HepG2 (cell line): ENCODE measurements around the gene ABHD1. TPM values are rescaled to one million over a fixed set of nuclear protein-coding genes. Genes with fewer than 3 reads are reported as not detected.

Experiments used
- ARNT2 ChIP-seq: sonication (generic); formaldehyde crosslinking; IDR thresholded peaks from 2 replicates; pipeline ENCODE4 v1.8.0; 2022; ENCODE audit warnings: mild to moderate bottlenecking, low read depth, missing genetic modification reagents, moderate library complexity
- CHD4 ChIP-seq: fragments of 200-600 bp; sonication (generic); IDR thresholded peaks from 2 replicates; pipeline ENCODE4 v1.7.0; 2017; ENCODE audit warnings: mild to moderate bottlenecking, low read length, borderline replicate concordance
- GABPB1 ChIP-seq: IDR thresholded peaks from 2 replicates; pipeline ENCODE4 v1.6.1; 2016; ENCODE audit warnings: mild to moderate bottlenecking, missing genetic modification reagents, moderate library complexity, missing compliant biosample characterization
- GATAD2A ChIP-seq: IDR thresholded peaks from 2 replicates; pipeline ENCODE4 v1.6.1; 2016
- GTF2F1 ChIP-seq: fragments of 150-350 bp; IDR thresholded peaks from 2 replicates; pipeline ENCODE4 v1.6.1; 2014; ENCODE audit warnings: low read length
- GZF1 ChIP-seq: sonication (generic); formaldehyde crosslinking; IDR thresholded peaks from 2 replicates; pipeline ENCODE4 v1.5.1; 2020; ENCODE audit warnings: mild to moderate bottlenecking, missing genetic modification reagents
- IRX3 ChIP-seq: sonication (generic); formaldehyde crosslinking; IDR thresholded peaks from 2 replicates; pipeline ENCODE4 v1.8.1; 2023; ENCODE audit warnings: mild to moderate bottlenecking, low read depth, missing genetic modification reagents, borderline replicate concordance
- MIXL1 ChIP-seq: IDR thresholded peaks from 2 replicates; pipeline ENCODE4 v1.6.1; 2016
- NR2F2 ChIP-seq: IDR thresholded peaks from 2 replicates; pipeline ENCODE4 v1.6.1; 2012; ENCODE audit warnings: low read depth, inconsistent platforms, borderline replicate concordance
- PAF1 ChIP-seq: IDR thresholded peaks from 2 replicates; pipeline ENCODE4 v1.6.1; 2016; ENCODE audit warnings: missing genetic modification reagents, missing compliant biosample characterization
- PHF20 ChIP-seq: sonication (generic); formaldehyde crosslinking; IDR thresholded peaks from 2 replicates; pipeline ENCODE4 v1.5.0; 2020; ENCODE audit warnings: mild to moderate bottlenecking, missing genetic modification reagents
- POGZ ChIP-seq: sonication (generic); formaldehyde crosslinking; IDR thresholded peaks from 2 replicates; pipeline ENCODE4 v1.4.0; 2020; ENCODE audit warnings: mild to moderate bottlenecking, missing genetic modification reagents
- RNF2 ChIP-seq: fragments of 450-650 bp; conservative IDR thresholded peaks from 2 replicates; pipeline ENCODE4 v1.6.1; 2016; ENCODE audit warnings: low read depth
- SNAI1 ChIP-seq: sonication (generic); formaldehyde crosslinking; IDR thresholded peaks from 2 replicates; pipeline ENCODE4 v1.5.0; 2020; ENCODE audit warnings: mild to moderate bottlenecking, missing genetic modification reagents, borderline replicate concordance
- ZBTB34 ChIP-seq: sonication (generic); formaldehyde crosslinking; IDR thresholded peaks from 2 replicates; pipeline ENCODE4 v1.8.0; 2022; ENCODE audit warnings: mild to moderate bottlenecking, missing genetic modification reagents
- ZNF20 ChIP-seq: sonication (generic); formaldehyde crosslinking; IDR thresholded peaks from 2 replicates; pipeline ENCODE4 v1.4.0; 2020; ENCODE audit warnings: mild to moderate bottlenecking, moderate library complexity, missing genetic modification reagents
- ZNF205 ChIP-seq: IDR thresholded peaks from 2 replicates; pipeline ENCODE4 v1.6.1; 2018; ENCODE audit warnings: missing biosample characterization, missing genetic modification reagents
- ZNF280B ChIP-seq: sonication (generic); formaldehyde crosslinking; IDR thresholded peaks from 2 replicates; pipeline ENCODE4 v1.5.0; 2020; ENCODE audit warnings: missing genetic modification reagents, mild to moderate bottlenecking, borderline replicate concordance
- ZNF501 ChIP-seq: sonication (generic); formaldehyde crosslinking; IDR thresholded peaks from 2 replicates; pipeline ENCODE4 v1.5.1; 2020; ENCODE audit warnings: mild to moderate bottlenecking, moderate library complexity, missing genetic modification reagents
- ZNF550 ChIP-seq: sonication (generic); formaldehyde crosslinking; IDR thresholded peaks from 2 replicates; pipeline ENCODE4 v1.4.0; 2020; ENCODE audit warnings: mild to moderate bottlenecking, missing genetic modification reagents, borderline replicate concordance
- polyA plus RNA-seq, 8 experiments: library from polyadenylated mRNA; depleted of rRNA in 3 of 8; stranded (reverse) in 7 of 8; unstranded in 1 of 8; fragments of >200 nt; fragmentation: Illumina TruSeq in 4 of 8; extraction: Trizol in 4 of 8; gene quantifications; 2 replicates each; pipeline versions ENCODE4 v1.2.1 to v1.2.3, GENCODE V29; 2011 to 2016; ENCODE audit warnings: low read depth in 4 of 8, missing spikeins in 1 of 8, mixed read lengths in 1 of 8; ENCODE audit not compliant: insufficient read depth in 1 of 8
- total RNA-seq, 5 experiments: library from RNA; depleted of rRNA; stranded (reverse); fragments of >200 nt; fragmentation: Illumina TruSeq; extraction: Trizol; gene quantifications; 2 replicates each; pipeline ENCODE4 v1.2.3, GENCODE V29; 2016; ENCODE audit warnings: low read depth in 1 of 5
- TF ChIP-seq, protein P1 (sequence below): fragments of 450-650 bp; IDR thresholded peaks from 2 replicates; pipeline ENCODE4 v1.6.1; 2017
- TF ChIP-seq, protein P2 (sequence below): sonication (generic); formaldehyde crosslinking; IDR thresholded peaks from 2 replicates; pipeline ENCODE4 v1.4.0; 2020; ENCODE audit warnings: mild to moderate bottlenecking, missing genetic modification reagents

Gene ABHD1
- total and polyA plus RNA-seq, 2 of the 13 experiments (the other 11 are each of a cell fraction or from before 2014, with no cell fraction given), result 0.04 to 0.81 TPM

GRCh38 chr2:27094353-27094984 is 29.1 kb upstream of the ABHD1 start (continued):
- 0 out of 2 replicates have a peak, but pooled peaks have one; percentile 34 for TF ChIP-seq ZNF280B (CRISPR knock-in tag)
- TF ChIP-seq IRX3 (CRISPR knock-in tag), result 0 out of 2 replicates have a peak, but pooled peaks have one; percentile 92
- TF ChIP-seq POGZ, result no peak
- 0 out of 2 replicates have a peak, but pooled peaks have one; percentile 10 for TF ChIP-seq ARNT2 (CRISPR knock-in tag)
- no peak for TF ChIP-seq ZNF205 (CRISPR knock-in tag)
- peak; percentile 76 for TF ChIP-seq SNAI1 (CRISPR knock-in tag)
- TF ChIP-seq ZBTB34 (CRISPR knock-in tag), result 0 out of 2 replicates have a peak, but pooled peaks have one; percentile 14
- TF ChIP-seq ZNF550 (CRISPR knock-in tag), result peak; percentile 12; the same call in 1 of the 2 replicates
- TF ChIP-seq, protein P1, sequence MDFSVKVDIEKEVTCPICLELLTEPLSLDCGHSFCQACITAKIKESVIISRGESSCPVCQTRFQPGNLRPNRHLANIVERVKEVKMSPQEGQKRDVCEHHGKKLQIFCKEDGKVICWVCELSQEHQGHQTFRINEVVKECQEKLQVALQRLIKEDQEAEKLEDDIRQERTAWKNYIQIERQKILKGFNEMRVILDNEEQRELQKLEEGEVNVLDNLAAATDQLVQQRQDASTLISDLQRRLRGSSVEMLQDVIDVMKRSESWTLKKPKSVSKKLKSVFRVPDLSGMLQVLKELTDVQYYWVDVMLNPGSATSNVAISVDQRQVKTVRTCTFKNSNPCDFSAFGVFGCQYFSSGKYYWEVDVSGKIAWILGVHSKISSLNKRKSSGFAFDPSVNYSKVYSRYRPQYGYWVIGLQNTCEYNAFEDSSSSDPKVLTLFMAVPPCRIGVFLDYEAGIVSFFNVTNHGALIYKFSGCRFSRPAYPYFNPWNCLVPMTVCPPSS, result no peak
- 0 out of 2 replicates have a peak, but pooled peaks have one; percentile 2 for TF ChIP-seq NR2F2
- TF ChIP-seq ZNF501, result 0 out of 2 replicates have a peak, but pooled peaks have one; percentile 6
- no peak for TF ChIP-seq CHD4
- no peak for TF ChIP-seq GATAD2A (CRISPR knock-in tag)
- TF ChIP-seq PHF20 (CRISPR knock-in tag), result no peak; the same call in 1 of the 2 replicates
- no peak; the same call in 1 of the 2 replicates for TF ChIP-seq GABPB1
- no peak for TF ChIP-seq GZF1 (CRISPR knock-in tag)
- no peak for TF ChIP-seq RNF2
- no peak for TF ChIP-seq GTF2F1
- no peak for TF ChIP-seq ZNF20 (CRISPR knock-in tag)
- TF ChIP-seq, protein P2, sequence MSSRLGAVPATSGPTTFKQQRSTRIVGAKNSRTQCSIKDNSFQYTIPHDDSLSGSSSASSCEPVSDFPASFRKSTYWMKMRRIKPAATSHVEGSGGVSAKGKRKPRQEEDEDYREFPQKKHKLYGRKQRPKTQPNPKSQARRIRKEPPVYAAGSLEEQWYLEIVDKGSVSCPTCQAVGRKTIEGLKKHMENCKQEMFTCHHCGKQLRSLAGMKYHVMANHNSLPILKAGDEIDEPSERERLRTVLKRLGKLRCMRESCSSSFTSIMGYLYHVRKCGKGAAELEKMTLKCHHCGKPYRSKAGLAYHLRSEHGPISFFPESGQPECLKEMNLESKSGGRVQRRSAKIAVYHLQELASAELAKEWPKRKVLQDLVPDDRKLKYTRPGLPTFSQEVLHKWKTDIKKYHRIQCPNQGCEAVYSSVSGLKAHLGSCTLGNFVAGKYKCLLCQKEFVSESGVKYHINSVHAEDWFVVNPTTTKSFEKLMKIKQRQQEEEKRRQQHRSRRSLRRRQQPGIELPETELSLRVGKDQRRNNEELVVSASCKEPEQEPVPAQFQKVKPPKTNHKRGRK (CRISPR knock-in tag), result peak; percentile 56; the same call in 1 of the 2 replicates
- TF ChIP-seq PAF1 (CRISPR knock-in tag), result 0 out of 2 replicates have a peak, but pooled peaks have one; percentile 10
- TF ChIP-seq MIXL1, result no peak
